ENCODE measurements around the gene ZNF462.
"Not testable (repeated sequence)": the region's sequence is repeated elsewhere in the genome, so short reads cannot be mapped to it uniquely, and the experiment has no call there.

The ZNF462 gene

GRCh38 chr9:106862821-106863720 is at the start of gene ZNF462:
Gene ZNF462, plus strand, starts transcription at chr9:106863166. Its CDS starts 60,218 bp downstream, at chr9:106923384.
- DNase-seq (ENCODE audit: low read depth): no peak

GRCh38 chr9:106816524-106816923 is 46.4 kb upstream of the ZNF462 start:
- DNase-seq (ENCODE audit: low read depth): no peak

- DNase-seq (ENCODE audit: low read depth): no peak
These were observed 44.9 kb upstream of the ZNF462 start for GRCh38 chr9:106818034-106818433.

DNA sequence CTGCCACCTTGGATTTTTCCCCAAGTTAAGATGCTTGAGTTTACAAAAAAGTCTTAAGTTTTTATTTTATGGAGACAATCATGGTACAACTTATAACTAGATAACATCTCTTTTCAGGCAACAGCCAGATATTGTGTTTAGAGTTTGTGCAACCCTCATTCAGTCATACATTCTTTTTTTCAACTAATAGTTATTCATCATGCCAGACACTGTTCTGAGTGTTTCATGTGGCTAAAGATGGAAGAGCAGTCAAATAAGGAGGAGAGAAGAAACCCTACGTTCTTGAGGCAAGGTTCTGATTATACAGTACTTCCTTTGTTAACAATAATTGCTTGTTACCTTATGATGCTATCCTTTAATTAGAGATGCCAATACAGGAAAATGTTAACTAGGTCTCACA is 42.1 kb upstream of the ZNF462 start:
- DNase-seq (ENCODE audit: low read depth): no peak

- no peak for DNase-seq (ENCODE audit: low read depth)
These were observed 34.9 kb upstream of the ZNF462 start for GRCh38 chr9:106828070-106828469.

- DNase-seq (ENCODE audit: low read depth): no peak
These were observed 34.0 kb upstream of the ZNF462 start for GRCh38 chr9:106828965-106829364.

DNA sequence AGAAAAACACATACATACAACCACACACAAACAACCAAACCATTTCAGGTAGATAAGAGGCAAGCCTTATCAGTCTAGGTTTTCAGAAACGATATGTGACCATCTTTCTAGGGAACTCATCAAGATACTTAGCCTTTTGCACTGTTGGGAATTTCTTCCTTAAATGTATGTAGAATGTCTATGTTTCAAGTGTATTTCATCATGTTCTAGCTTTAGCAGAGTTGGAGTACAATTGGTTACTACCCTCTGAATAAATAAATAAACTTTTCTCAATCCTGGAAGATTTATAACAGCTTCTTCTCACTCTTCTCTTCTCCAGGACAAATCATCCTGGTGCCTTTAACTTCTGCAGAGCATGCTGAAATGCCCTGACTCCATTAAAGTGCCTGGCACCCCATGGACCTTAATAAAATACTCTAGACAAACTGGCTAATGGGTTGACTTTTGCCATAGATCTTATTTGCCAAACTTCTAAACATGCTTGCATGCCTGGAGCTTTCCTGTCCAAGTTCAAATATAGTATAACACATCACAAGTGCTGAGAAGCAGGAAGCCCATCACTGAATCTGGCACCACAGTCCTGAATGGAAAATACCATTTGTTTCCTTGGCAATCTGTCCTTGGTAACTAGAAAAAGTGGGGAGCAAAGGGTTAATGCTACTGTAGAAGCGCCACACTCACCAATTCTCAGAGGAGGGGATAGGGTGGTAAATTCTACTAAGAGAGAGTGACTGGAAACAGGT is 33.1 kb upstream of the ZNF462 start:
- DNase-seq (ENCODE audit: low read depth): no peak

DNA sequence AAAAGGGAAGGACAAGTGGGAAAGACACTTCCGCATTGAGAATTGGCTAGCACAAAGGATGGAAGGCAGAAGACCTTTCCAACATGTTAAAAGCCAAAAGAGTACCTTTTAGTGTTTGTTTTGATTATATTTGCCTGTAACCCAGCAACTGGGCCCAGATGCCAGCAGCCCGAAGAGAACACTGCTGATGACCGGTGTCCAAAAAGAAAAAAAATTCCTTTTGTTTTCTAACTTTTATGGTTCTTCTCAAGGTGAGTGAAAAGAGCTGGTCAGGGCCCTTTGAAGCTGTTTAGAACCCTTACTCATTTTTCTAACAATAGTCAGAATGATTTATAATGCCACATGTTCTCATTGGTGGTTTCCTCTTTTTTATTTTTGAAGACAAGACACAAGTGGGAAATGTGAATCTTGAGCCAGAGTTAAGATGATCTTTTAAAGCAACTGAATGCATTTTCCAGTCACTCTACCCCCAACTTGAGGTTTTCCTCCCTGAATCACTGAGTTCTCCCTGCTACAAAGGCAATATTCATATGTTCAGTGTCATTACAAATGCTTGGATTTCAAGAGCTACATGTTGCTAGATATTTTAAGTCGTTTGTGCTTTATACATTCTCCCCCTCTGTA is 32.3 kb upstream of the ZNF462 start:
- DNase-seq (ENCODE audit: low read depth): no peak

DNA sequence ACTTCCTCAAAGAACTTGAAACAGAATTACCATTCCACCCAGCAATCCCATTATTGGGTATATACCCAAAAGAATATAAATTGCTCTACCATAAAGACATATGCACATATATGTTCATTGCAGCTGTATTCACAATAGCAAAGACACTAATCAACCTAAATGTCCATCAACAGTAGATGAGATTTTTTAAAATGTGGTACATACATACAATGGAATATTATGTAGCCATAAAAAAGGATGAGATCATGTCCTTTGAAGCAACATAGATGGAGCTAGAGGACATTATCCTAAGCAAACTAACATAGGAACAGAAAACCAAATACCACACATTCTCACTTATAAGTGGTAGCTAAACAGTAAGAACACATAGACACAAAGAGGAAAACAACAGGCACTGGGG is 28.1 kb upstream of the ZNF462 start:
- no peak for DNase-seq (ENCODE audit: low read depth)

DNA sequence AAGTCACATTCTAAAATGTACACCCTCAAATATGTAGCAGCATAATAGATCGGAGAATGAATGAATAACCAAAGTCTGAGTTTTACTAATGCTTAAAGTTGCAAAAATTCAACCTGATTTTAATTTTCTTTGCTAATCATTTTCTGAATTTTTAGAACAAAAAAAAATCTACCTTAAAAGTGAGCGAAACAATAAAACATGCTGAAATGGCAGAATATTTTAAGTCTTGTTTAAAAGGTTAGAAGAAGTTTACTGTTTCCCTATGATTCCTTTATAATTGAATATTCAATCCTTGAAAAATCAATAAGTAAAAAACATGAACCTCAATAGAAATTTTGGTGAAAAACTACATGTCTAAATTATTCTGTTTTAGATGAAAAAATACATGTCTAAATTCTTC is 27.1 kb upstream of the ZNF462 start:
- no peak for DNase-seq (ENCODE audit: low read depth)

DNA sequence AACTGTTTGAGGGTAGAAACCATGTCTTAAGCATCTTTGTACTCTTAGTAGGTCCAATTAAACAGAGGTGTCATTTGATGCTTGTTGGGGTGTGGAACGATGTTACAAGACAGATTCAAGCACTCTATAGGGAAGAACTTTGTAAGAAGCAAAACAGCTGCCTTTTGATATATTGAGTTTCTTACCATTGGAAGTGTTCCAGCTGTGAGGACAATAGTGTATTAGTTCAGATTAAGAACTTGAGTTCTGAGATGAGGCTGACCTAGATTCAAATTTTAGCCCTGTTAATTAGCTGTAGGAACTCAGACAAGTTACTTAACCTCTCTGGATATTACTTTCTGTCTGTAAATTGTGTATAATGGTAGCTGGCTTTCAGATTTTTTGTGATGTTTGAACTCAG is 19.6 kb upstream of the ZNF462 start:
- DNase-seq (ENCODE audit: low read depth): no peak

GRCh38 chr9:106846307-106846706 is 16.7 kb upstream of the ZNF462 start:
- DNase-seq (ENCODE audit: low read depth): no peak

GRCh38 chr9:106846857-106847256 is 16.1 kb upstream of the ZNF462 start:
- no peak for DNase-seq (ENCODE audit: low read depth)

GRCh38 chr9:106851640-106852039 is 11.3 kb upstream of the ZNF462 start:
- not testable (repeated sequence) for DNase-seq (ENCODE audit: low read depth)

- DNase-seq (ENCODE audit: low read depth): no peak
These were observed 5.0 kb upstream of the ZNF462 start for GRCh38 chr9:106857811-106858470.

- DNase-seq (ENCODE audit: low read depth): no peak
These were observed 2.8 kb upstream of the ZNF462 start for GRCh38 chr9:106859957-106860720.

- DNase-seq (ENCODE audit: low read depth): no peak
These were observed 2.0 kb upstream of the ZNF462 start for GRCh38 chr9:106860721-106861639.

GRCh38 chr9:106861640-106862109 is 1.3 kb upstream of the ZNF462 start:
- DNase-seq (ENCODE audit: low read depth): no peak

DNA sequence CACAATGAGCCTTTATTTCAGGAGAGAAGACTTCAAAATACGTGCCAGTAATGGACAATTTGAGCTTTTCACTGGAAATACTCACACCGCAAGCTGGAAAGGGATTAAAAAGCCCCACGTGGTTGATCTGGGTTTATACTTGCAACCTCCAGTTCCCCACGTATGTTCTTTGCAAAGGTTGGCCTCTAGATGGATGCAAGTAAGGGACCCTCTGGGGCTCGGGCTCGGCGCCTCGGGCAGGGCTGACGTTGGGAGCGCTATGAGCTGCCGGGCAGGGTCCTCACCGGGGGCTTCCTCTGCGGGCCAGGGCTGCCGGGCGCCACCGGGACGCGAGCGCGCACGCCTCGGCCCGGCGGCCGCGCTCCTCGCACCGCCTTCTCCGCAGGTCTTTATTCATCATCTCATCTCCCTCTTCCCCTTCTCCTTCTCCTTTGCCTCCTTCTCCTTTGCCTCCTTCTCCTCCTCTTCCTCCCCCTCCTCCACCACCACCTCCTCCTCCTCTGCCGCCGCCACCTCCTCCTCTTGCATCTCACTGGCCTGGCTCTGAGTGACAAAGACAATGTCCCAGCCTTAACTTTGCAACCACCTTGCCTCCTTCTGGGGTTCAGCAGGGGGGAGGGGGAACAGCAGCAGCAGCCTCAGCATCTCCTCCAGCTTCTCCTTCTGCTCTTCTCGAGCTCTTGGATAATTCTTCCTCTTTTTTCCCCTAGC is 701 bp upstream of the ZNF462 start:
- DNase-seq (ENCODE audit: low read depth): no peak

Measured in T-helper 22 cell (primary cell).